Type B pancreatic cell (in vitro differentiated cells): ENCODE measurements around the gene TRIM67. TPM values are rescaled to one million over a fixed set of nuclear protein-coding genes. Genes with fewer than 3 reads are reported as not detected.

Source experiments
- DNase-seq: peaks from one replicate; pipeline ENCODE4 v3.0.0; 2021; ENCODE audit warnings: mixed read lengths; ENCODE audit not compliant: unreplicated experiment; ENCODE audit errors: extremely low spot score
- H3K27ac Mint-ChIP-seq: 2 replicates; pipeline ENCODE4 v1.8.0; 2021; ENCODE audit warnings: mild to moderate bottlenecking, mixed read lengths
- H3K27me3 Mint-ChIP-seq: 2 replicates; pipeline ENCODE4 v1.8.0; 2021; ENCODE audit warnings: mixed read lengths
- H3K36me3 Mint-ChIP-seq: 2 replicates; pipeline ENCODE4 v1.8.0; 2021; ENCODE audit warnings: mixed read lengths
- H3K4me1 Mint-ChIP-seq: one replicate; pipeline ENCODE4 v1.8.0; 2021; ENCODE audit warnings: mixed read lengths; ENCODE audit not compliant: unreplicated experiment
- H3K4me3 Mint-ChIP-seq: 2 replicates; pipeline ENCODE4 v1.8.0; 2021; ENCODE audit warnings: mild to moderate bottlenecking, mixed read lengths
- H3K9me3 Mint-ChIP-seq: 2 replicates; pipeline ENCODE4 v1.8.0; 2021; ENCODE audit warnings: mixed read lengths
- CTCF ChIP-seq: fragments of 200-600 bp; sonication (generic); conservative IDR thresholded peaks from 2 replicates; pipeline ENCODE4 v1.5.0; 2021; ENCODE audit warnings: antibody characterized with exemption, mild to moderate bottlenecking
- total RNA-seq: library from RNA; stranded (reverse); gene quantifications from 2 replicates; pipeline ENCODE4 v1.2.1, GENCODE V29; 2021; ENCODE audit warnings: low replicate concordance

TRIM67 gene
- total RNA-seq, 1 donor from 2014 or later, result 0.65 TPM

- no peak for DNase-seq
- Mint-ChIP-seq H3K27me3 (peaks cover 66% of the 10 kb centered on the region), H3K4me3 (no peak overlapping the region), H3K9me3 (no peaks in the 10 kb centered on the region), H3K27ac (no peak overlapping the region), H3K4me1 (no peaks in the 10 kb centered on the region), H3K36me3 (no peaks in the 10 kb centered on the region)
- TF ChIP-seq CTCF, result no peak
These were observed 22.1 kb downstream of the TRIM67 start for GRCh38 chr1:231183639-231184590.

- Mint-ChIP-seq H3K9me3 (peaks cover 4% of the 10 kb centered on the region), H3K4me3 (no peak overlapping the region), H3K27me3 (peaks cover 70% of the 10 kb centered on the region), H3K4me1 (no peaks in the 10 kb centered on the region), H3K27ac (no peak overlapping the region), H3K36me3 (no peaks in the 10 kb centered on the region)
- DNase-seq, result no peak
- TF ChIP-seq CTCF, result no peak
These were observed 23.0 kb downstream of the TRIM67 start for GRCh38 chr1:231184891-231185290.

- peaks cover 68% of the 10 kb centered on the region for H3K27me3 Mint-ChIP-seq
- H3K4me3 Mint-ChIP-seq, result no peak overlapping the region
These were observed 23.5 kb downstream of the TRIM67 start for GRCh38 chr1:231185391-231185790.

GRCh38 chr1:231186356-231187115 lies 24.7 kb downstream of the TRIM67 start:
- H3K9me3 Mint-ChIP-seq, result peaks cover 4% of the 10 kb centered on the region
- H3K27ac Mint-ChIP-seq, result no peak overlapping the region
- no peak for DNase-seq
- no peaks in the 10 kb centered on the region for H3K36me3 Mint-ChIP-seq
- H3K4me1 Mint-ChIP-seq, result no peaks in the 10 kb centered on the region
- peaks cover 59% of the 10 kb centered on the region for H3K27me3 Mint-ChIP-seq
- no peak for TF ChIP-seq CTCF
- H3K4me3 Mint-ChIP-seq, result no peak overlapping the region

More at GRCh38 chr1:231185391-231185790, 23.5 kb downstream of the TRIM67 start:
- Mint-ChIP-seq H3K9me3 (peaks cover 4% of the 10 kb centered on the region), H3K4me1 (no peaks in the 10 kb centered on the region), H3K36me3 (no peaks in the 10 kb centered on the region), H3K27ac (no peak overlapping the region)
- TF ChIP-seq CTCF, result no peak
- DNase-seq, result no peak

- H3K27me3 Mint-ChIP-seq, result peaks cover 50% of the 10 kb centered on the region
- DNase-seq, result no peak
- no peak for TF ChIP-seq CTCF
- no peaks in the 10 kb centered on the region for H3K36me3 Mint-ChIP-seq
- no peak overlapping the region for H3K4me3 Mint-ChIP-seq
- H3K4me1 Mint-ChIP-seq, result no peaks in the 10 kb centered on the region
- peaks cover 4% of the 10 kb centered on the region for H3K9me3 Mint-ChIP-seq
- H3K27ac Mint-ChIP-seq, result no peak overlapping the region
These were observed 25.7 kb downstream of the TRIM67 start for GRCh38 chr1:231187571-231187970.
